Muscle layer of duodenum (tissue), 2 donors: Measurements from ENCODE around the gene FCRL5.

Experiments used
- H3K27ac ChIP-seq: one replicate; pipeline ENCODE4 v1.7.0; 2013; ENCODE audit warnings: mild to moderate bottlenecking, low read length
- H3K27me3 ChIP-seq: one replicate; pipeline ENCODE4 v1.7.0; 2013; ENCODE audit warnings: low read depth, mild to moderate bottlenecking, control low read depth, low read length
- H3K36me3 ChIP-seq, 2 donors: one replicate each; pipeline ENCODE4 v1.7.0; 2013; ENCODE audit warnings: low read length in 2 of 2, control low read depth in 1 of 2, mild to moderate bottlenecking in 1 of 2; ENCODE audit not compliant: insufficient read depth in 2 of 2, control insufficient read depth in 1 of 2
- H3K4me1 ChIP-seq, 2 donors: one replicate each; pipeline ENCODE4 v1.7.0; 2013; ENCODE audit warnings: low read length in 2 of 2, mild to moderate bottlenecking in 2 of 2, control low read depth in 1 of 2, moderate library complexity in 1 of 2; ENCODE audit not compliant: insufficient read depth in 2 of 2, control insufficient read depth in 1 of 2
- H3K4me3 ChIP-seq, 2 donors: one replicate each; pipeline ENCODE4 v1.7.0; 2013; ENCODE audit warnings: low read length in 2 of 2, low read depth in 1 of 2, mild to moderate bottlenecking in 1 of 2
- H3K9me3 ChIP-seq, 2 donors: one replicate each; pipeline ENCODE4 v1.7.0; 2013; ENCODE audit warnings: low read length in 2 of 2, control low read depth in 1 of 2, mild to moderate bottlenecking in 1 of 2; ENCODE audit not compliant: control insufficient read depth in 1 of 2
- donor health status: healthy.

FCRL5 gene

GRCh38 chr1:157521056-157521455 lies 31.3 kb downstream of the FCRL5 start:
- H3K9me3 ChIP-seq, result no peaks in the 10 kb centered on the region
- H3K27ac ChIP-seq, result no peak overlapping the region
- no peaks in the 10 kb centered on the region for H3K27me3 ChIP-seq
- no peak overlapping the region for H3K4me3 ChIP-seq
- H3K36me3 ChIP-seq, result no peaks in the 10 kb centered on the region
- H3K4me1 ChIP-seq, result no peaks in the 10 kb centered on the region

- Histone ChIP-seq H3K4me3 (no peak overlapping the region), H3K9me3 (no peaks in the 10 kb centered on the region), H3K36me3 (no peaks in the 10 kb centered on the region), H3K27me3 (no peaks in the 10 kb centered on the region), H3K4me1 (no peaks in the 10 kb centered on the region), H3K27ac (no peak overlapping the region)
Measured at GRCh38 chr1:157520386-157520935, 31.9 kb downstream of the FCRL5 start.

GRCh38 chr1:157519451-157519850 lies 32.9 kb downstream of the FCRL5 start:
- no peak overlapping the region for H3K4me3 ChIP-seq
- H3K27ac ChIP-seq, result no peak overlapping the region
- H3K36me3 ChIP-seq, result no peaks in the 10 kb centered on the region
- no peaks in the 10 kb centered on the region for H3K4me1 ChIP-seq
- H3K27me3 ChIP-seq, result no peaks in the 10 kb centered on the region
- H3K9me3 ChIP-seq, result no peaks in the 10 kb centered on the region

GRCh38 chr1:157517016-157517415 lies 35.3 kb downstream of the FCRL5 start:
- no peaks in the 10 kb centered on the region for H3K4me1 ChIP-seq
- H3K27ac ChIP-seq, result no peak overlapping the region
- H3K27me3 ChIP-seq, result no peaks in the 10 kb centered on the region
- H3K4me3 ChIP-seq, result no peak overlapping the region
- H3K36me3 ChIP-seq, result no peaks in the 10 kb centered on the region
- H3K9me3 ChIP-seq, result no peaks in the 10 kb centered on the region

- no peaks in the 10 kb centered on the region for H3K9me3 ChIP-seq
- H3K36me3 ChIP-seq, result no peaks in the 10 kb centered on the region
- H3K27ac ChIP-seq, result no peak overlapping the region
- no peaks in the 10 kb centered on the region for H3K4me1 ChIP-seq
- H3K4me3 ChIP-seq, result no peak overlapping the region
- H3K27me3 ChIP-seq, result no peaks in the 10 kb centered on the region
Measured at GRCh38 chr1:157515709-157516108, 36.6 kb downstream of the FCRL5 start.

DNA sequence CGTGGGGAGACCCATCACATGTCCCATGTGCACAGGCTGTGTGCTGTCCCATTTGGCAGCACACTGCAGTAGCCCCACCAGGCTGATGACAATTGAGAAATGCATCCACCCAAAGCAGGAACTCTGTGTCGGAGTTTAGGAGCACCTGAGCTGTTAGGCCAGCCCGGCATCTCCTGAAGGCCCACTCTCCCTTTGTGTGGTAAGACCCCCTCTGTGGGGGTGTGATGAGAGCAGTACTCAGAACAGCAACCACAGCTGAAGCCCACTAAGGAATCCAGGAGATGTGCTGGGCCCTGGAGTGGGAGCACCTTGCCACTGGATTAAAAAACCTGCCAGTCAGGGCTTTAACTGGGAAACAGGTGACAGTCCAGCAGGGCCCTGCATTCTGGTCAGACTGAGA lies 37.2 kb downstream of the FCRL5 start:
- no peaks in the 10 kb centered on the region for H3K36me3 ChIP-seq
- no peak overlapping the region for H3K4me3 ChIP-seq
- H3K27me3 ChIP-seq, result no peaks in the 10 kb centered on the region
- no peaks in the 10 kb centered on the region for H3K9me3 ChIP-seq
- no peaks in the 10 kb centered on the region for H3K4me1 ChIP-seq
- H3K27ac ChIP-seq, result no peak overlapping the region

DNA sequence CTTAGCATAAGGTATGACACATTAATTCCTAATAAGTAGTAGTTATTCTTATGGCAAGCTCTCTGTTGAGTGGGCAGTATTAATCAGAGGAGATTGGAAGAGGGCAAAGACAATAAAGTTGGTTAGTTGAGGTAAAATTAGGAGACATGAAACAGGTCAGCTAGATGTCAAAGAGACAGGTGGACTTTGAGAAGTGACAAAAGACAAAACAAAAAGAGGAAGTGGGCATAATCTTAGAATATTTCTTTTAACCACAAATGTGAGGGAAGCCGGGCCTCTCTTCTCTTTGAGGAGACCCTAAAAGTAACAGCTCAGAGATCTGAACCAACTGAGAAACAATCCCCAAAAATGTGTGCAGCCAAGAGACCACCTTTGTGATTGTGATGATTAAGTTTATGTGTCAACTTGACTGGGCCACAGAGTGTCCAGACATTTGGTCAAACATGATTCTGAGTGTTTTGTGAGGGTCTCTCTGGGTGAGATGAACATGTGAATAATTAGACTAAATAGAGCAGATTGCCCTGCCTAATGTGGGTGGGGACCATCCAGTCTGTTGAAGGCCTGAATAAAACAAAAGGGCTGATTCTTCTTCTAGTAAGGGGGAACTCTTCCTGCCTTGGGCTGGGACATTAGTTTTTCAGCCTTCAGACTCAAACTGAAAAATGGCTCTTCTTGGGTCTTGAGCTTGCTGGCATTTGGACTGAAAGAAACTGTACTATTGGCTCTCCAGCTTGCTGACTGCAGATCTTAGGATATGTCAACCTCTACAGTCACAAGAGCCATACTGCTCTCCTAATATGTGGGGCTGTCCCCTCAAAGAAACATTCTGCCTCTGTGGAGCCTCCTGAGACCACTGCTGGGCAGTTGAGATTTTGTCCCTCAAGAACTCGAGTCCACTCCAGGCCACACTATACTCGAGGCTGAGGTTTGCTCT lies 40.0 kb downstream of the FCRL5 start:
- no peaks in the 10 kb centered on the region for H3K9me3 ChIP-seq
- no peaks in the 10 kb centered on the region for H3K4me1 ChIP-seq
- no peak overlapping the region for H3K27ac ChIP-seq

GRCh38 chr1:157509546-157510232 lies 42.6 kb downstream of the FCRL5 start:
- no peak overlapping the region for H3K4me3 ChIP-seq
- H3K27ac ChIP-seq, result no peak overlapping the region
- H3K27me3 ChIP-seq, result no peaks in the 10 kb centered on the region
- H3K9me3 ChIP-seq, result no peaks in the 10 kb centered on the region
- no peaks in the 10 kb centered on the region for H3K4me1 ChIP-seq
- no peaks in the 10 kb centered on the region for H3K36me3 ChIP-seq

More for the DNA sequence above, 40.0 kb downstream of the FCRL5 start:
- H3K27me3 ChIP-seq, result no peaks in the 10 kb centered on the region
- no peak overlapping the region for H3K4me3 ChIP-seq
- no peaks in the 10 kb centered on the region for H3K36me3 ChIP-seq

GRCh38 chr1:157505481-157506272 lies 46.6 kb downstream of the FCRL5 start:
- Histone ChIP-seq H3K36me3 (no peaks in the 10 kb centered on the region), H3K4me1 (no peaks in the 10 kb centered on the region), H3K9me3 (no peaks in the 10 kb centered on the region), H3K27ac (no peak overlapping the region), H3K4me3 (no peak overlapping the region), H3K27me3 (no peaks in the 10 kb centered on the region)

- H3K27me3 ChIP-seq, result no peaks in the 10 kb centered on the region
- no peaks in the 10 kb centered on the region for H3K9me3 ChIP-seq
- no peak overlapping the region for H3K27ac ChIP-seq
- no peak overlapping the region for H3K4me3 ChIP-seq
- no peaks in the 10 kb centered on the region for H3K4me1 ChIP-seq
- H3K36me3 ChIP-seq, result no peaks in the 10 kb centered on the region
Measured at GRCh38 chr1:157504646-157505045, 47.7 kb downstream of the FCRL5 start.

DNA sequence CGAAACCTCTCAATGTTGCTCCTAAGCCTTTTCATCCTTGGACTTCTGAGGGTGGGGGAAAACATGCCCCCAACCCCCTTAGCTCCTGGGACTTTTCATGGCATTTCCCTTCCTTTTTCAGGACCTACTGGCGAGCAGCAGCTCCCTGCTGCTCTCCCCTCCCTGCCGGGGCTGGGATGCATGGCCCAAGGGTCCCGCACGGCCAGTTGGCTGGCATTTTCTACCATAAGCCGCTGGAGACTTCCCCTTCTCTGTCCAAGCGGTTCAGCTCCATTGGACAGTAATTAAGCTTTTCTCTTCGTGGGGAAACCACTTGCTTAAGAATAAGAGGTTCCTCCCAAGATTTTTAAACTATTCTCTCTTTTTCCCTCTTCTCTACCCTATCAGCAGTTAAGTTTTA lies 52.8 kb downstream of the FCRL5 start:
- Histone ChIP-seq H3K27ac (no peak overlapping the region), H3K36me3 (no peaks in the 10 kb centered on the region), H3K27me3 (no peaks in the 10 kb centered on the region), H3K4me1 (no peaks in the 10 kb centered on the region), H3K4me3 (no peak overlapping the region), H3K9me3 (no peaks in the 10 kb centered on the region)
